ENCODE results near the gene PTCD2. TPM values are rescaled to one million over a fixed set of nuclear protein-coding genes. Genes with fewer than 3 reads are reported as not detected.
A peak's percentile ranks its signal among the peaks of the same experiment; 100 is the strongest.

The PTCD2 gene
- total RNA-seq, 2 donors from 2014 or later, result 2.6 to 3.9 TPM

GRCh38 chr5:72377910-72378638, 57.9 kb downstream of the PTCD2 start:
- H3K27ac ChIP-seq, result no peak overlapping the region
- no peak overlapping the region for H3K4me3 ChIP-seq
- H3K4me1 ChIP-seq, result no peaks in the 10 kb centered on the region
- DNase-seq (no peak), ATAC-seq (no peak)
- WGBS, 2 donors, result 51 to 57% methylated on average over 4 of the region's 4 CpGs
- TF ChIP-seq CTCF (IDR thresholded peaks at IDR 0.05), result no peak
- TF ChIP-seq POLR2A (IDR thresholded peaks at IDR 0.05), result no peak
- no peaks in the 10 kb centered on the region for H3K27me3 ChIP-seq
- intact Hi-C loops (cut with DNase I), result loop anchor here (10.0 kb wide), 1 partner anchor 147 kb away; no protein-coding TSS in a partner anchor
- no peaks in the 10 kb centered on the region for H3K9me3 ChIP-seq
- no peaks in the 10 kb centered on the region for H3K36me3 ChIP-seq (replicated peaks in 1 of 2; ENCODE audit: insufficient read depth in 1 of 2, low read depth in 2 of 2)

GRCh38 chr5:72378639-72379289, 58.6 kb downstream of the PTCD2 start:
- no peaks in the 10 kb centered on the region for H3K27me3 ChIP-seq
- no peaks in the 10 kb centered on the region for H3K4me1 ChIP-seq
- no peaks in the 10 kb centered on the region for H3K9me3 ChIP-seq
- DNase-seq, result peak in 1 of 4 donors; percentile 43
- ATAC-seq, result peak; percentile 27
- intact Hi-C loops (cut with DNase I), result loop anchor here (10.0 kb wide), 1 partner anchor 146 kb away; no protein-coding TSS in a partner anchor
- WGBS, 2 donors, result 40 to 73% methylated on average over 4 of the region's 4 CpGs
- TF ChIP-seq CTCF (IDR thresholded peaks at IDR 0.05), result no peak
- no peak overlapping the region for H3K4me3 ChIP-seq
- H3K27ac ChIP-seq, result no peak overlapping the region
- H3K36me3 ChIP-seq (replicated peaks in 1 of 2; ENCODE audit: insufficient read depth in 1 of 2, low read depth in 2 of 2), result no peaks in the 10 kb centered on the region

GRCh38 chr5:72379936-72380335, 59.8 kb downstream of the PTCD2 start:
- 83 to 89% methylated on average over 10 of the region's 10 CpGs for WGBS, 2 donors
- Histone ChIP-seq H3K4me1 (no peaks in the 10 kb centered on the region), H3K27ac (no peak overlapping the region), H3K36me3 (replicated peaks in 1 of 2; ENCODE audit: insufficient read depth in 1 of 2, low read depth in 2 of 2) (no peaks in the 10 kb centered on the region), H3K9me3 (no peaks in the 10 kb centered on the region), H3K27me3 (no peaks in the 10 kb centered on the region), H3K4me3 (no peak overlapping the region)
- DNase-seq (no peak), ATAC-seq (no peak)
- no peak for TF ChIP-seq CTCF (IDR thresholded peaks at IDR 0.05)
- no peak for TF ChIP-seq POLR2A (IDR thresholded peaks at IDR 0.05)
- intact Hi-C loops (cut with DNase I), result loop anchor here (10.0 kb wide), 1 partner anchor 145 kb away; no protein-coding TSS in a partner anchor

- peak in 1 of 4 donors; percentile 28 for DNase-seq
- no peaks in the 10 kb centered on the region for H3K9me3 ChIP-seq
- no peak overlapping the region for H3K4me3 ChIP-seq
- ATAC-seq, result no peak
- no peaks in the 10 kb centered on the region for H3K4me1 ChIP-seq
- no peaks in the 10 kb centered on the region for H3K36me3 ChIP-seq (replicated peaks in 1 of 2; ENCODE audit: insufficient read depth in 1 of 2, low read depth in 2 of 2)
- 73 to 76% methylated on average over 7 of the region's 7 CpGs for WGBS, 2 donors
- TF ChIP-seq POLR2A (IDR thresholded peaks at IDR 0.05) (no peak), CTCF (IDR thresholded peaks at IDR 0.05) (no peak)
- no peak overlapping the region for H3K27ac ChIP-seq
- intact Hi-C loops (cut with DNase I), result no loop called here
- no peaks in the 10 kb centered on the region for H3K27me3 ChIP-seq
Measured at GRCh38 chr5:72380492-72381274, 60.5 kb downstream of the PTCD2 start.

Measured in body of pancreas (tissue), 4 donors.